T-helper 9 cell (primary cell): ENCODE measurements around the gene GPSM3.
A peak's percentile ranks its signal among the peaks of the same experiment; 100 is the strongest.
"Not testable (repeated sequence)": the region's sequence is repeated elsewhere in the genome, so short reads cannot be mapped to it uniquely, and the experiment has no call there.

ENCODE experiments used
- DNase-seq: peaks from one replicate; pipeline ENCODE4 v3.0.0-alpha.2; 2020
- total RNA-seq, 2 donors: gene quantifications; one replicate each; lab custom pipeline; 2026; lab: John Stamatoyannopoulos, UW

Gene GPSM3
- total RNA-seq: 142 to 153 reads per million in 2 donors

DNA sequence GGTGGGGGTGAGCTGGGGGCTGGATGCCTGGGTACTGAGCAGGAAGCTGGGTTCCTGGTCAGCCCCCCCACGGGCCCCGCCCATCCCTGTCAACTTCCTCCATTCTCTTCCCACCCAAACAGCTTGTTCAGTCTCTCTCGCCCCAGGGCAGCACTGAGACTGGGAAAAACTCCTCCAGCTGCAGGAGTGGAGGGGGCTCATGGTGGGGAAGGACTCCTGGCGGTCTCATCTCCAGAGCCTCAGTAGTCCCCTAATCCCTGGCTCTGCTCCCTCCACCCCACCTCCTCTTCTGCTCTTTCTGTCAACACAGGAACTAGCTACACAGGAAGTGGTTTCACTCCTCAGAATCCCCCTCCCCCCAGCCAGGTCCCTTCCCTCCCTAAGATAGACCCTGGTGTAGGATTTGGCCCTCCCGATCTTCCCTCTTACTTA is at the start of gene GPSM3:
TSS of gene GPSM3 (minus strand) at position 36 of the 432 bp plus-strand sequence. CDS start 130 bp downstream, outside the sequence.
- DNase-seq: peak; percentile 34

DNA sequence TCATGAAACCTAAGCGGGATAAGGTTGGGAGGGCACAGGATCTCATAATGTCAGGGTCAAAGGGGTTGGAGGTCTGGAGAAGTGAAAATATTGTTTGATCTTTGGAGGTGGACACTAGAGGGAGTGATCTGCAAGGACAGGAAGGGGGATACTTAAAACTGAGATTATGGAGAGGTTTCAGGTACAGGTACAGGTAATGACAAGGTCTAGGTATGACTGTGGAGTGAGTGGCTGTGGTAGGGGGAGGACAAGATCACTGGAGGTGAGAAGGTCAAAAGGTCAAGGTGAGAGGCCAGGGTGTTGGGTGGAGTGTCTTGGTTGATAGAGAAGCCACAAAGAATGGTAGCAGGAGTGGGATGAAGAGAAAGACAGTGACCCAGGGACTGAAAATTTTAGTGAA is 48.2 kb upstream of the GPSM3 start:
- no peak for DNase-seq

GRCh38 chr6:32239462-32239861 is 47.0 kb upstream of the GPSM3 start:
- no peak for DNase-seq

DNA sequence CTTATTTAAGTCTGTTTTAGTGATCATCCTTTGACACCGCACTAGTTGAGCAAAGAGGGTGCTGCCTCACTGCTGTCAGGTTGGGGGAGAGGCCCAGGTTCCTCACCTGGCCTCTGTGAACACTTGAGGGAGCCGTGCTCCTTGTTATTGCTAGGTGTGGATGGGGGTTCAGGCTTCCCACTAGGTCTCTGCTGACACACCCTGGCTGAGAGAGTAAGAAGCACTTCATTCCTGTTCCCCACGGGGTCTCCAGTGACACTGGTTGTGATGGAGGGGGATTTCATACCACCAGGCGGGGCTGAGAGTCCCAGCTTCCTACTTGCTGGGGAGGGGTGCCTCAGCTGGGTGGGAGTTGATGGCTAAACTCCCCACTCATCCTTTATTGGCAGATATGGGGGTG is 42.5 kb upstream of the GPSM3 start:
- DNase-seq: no peak

DNA sequence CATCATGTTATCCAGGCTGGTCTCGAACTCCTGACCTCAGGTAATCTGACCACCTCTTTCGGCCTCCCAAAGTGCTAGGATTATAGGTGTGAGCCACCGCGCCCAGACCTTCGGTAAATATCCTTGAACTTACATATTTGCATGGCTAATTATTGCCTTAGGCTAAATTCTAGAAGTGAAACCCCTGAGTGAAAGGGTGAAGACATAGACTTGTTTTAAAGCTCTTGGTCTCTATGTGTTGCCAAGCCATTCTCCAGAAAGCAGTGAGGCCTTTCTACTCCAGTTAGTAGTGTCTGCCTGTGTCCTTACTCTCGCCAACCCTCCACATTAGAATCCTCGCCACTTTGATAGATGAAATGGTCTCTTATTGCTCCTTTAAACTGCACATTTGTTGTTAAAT is 34.0 kb upstream of the GPSM3 start:
- DNase-seq: no peak

DNA sequence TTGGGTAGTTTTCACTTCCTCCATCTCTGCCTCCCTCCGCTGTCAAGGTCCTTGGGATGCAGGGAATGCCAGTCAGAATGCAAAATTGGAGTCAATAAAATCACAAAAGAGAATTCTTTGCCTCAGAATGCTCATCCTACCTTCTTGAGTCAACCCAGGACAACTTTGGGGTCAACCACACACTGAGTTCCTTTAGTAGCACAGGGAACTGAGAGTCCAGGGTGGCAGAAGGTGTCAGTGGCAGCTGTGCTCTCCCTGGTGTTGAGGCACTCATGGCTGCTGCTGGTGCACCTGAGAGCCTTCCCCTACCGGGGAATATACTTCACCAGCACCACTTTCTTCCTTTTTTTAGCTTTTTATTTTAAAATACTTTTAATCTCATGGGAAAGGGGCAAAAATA is 32.3 kb upstream of the GPSM3 start:
- DNase-seq: no peak

GRCh38 chr6:32223258-32224235 is 31.1 kb upstream of the GPSM3 start, which contains the start of gene NOTCH4:
Gene NOTCH4, minus strand, starts transcription at chr6:32224067. Its CDS starts 139 bp downstream, at chr6:32223928.
- DNase-seq: no peak

GRCh38 chr6:32222333-32223230 is 30.1 kb upstream of the GPSM3 start:
- DNase-seq: no peak

DNA sequence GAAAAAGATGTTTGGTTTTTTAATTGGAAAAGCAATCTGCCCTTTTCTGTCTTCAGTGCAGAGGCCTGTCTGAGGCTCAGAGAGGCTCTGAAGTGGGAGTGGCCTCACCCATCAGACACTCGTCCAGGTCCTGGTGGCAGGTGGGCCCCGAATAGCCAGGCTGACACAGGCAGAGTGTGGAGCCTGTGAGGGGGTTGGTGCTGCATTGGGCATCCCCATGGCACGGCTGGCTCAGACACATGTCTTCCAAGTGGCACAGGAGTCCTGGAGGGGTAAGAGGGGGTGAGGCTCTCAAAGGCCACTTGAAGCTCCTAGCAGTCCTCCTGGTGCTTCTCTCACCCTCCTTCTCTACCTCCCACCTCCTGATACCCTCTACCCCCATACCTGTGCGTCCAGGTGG is 27.6 kb upstream of the GPSM3 start:
- DNase-seq: no peak

GRCh38 chr6:32218167-32218566 is 25.7 kb upstream of the GPSM3 start:
- no peak for DNase-seq

DNA sequence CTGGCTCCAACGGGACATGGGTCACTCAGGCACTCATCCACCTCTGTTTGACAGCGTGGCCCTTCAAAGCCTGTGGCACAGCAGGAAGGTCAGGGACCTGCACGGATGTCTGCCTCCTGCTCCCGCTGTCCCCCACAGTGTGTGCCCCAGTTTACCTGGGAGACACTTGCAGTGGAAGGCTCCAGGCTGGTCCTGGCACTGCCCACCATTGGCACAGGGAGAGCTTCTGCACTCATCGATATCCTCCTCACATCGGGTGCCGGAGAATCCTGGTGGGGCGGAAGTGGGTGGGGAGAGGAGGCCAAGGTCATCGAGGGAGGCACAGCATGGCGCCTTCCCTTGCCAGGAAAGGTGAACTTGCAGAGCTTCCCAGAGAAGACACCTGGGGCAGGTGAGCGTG is 24.6 kb upstream of the GPSM3 start:
- DNase-seq: no peak

GRCh38 chr6:32216285-32216684 is 23.8 kb upstream of the GPSM3 start:
- DNase-seq: no peak

GRCh38 chr6:32215617-32216016 is 23.2 kb upstream of the GPSM3 start:
- no peak for DNase-seq

DNA sequence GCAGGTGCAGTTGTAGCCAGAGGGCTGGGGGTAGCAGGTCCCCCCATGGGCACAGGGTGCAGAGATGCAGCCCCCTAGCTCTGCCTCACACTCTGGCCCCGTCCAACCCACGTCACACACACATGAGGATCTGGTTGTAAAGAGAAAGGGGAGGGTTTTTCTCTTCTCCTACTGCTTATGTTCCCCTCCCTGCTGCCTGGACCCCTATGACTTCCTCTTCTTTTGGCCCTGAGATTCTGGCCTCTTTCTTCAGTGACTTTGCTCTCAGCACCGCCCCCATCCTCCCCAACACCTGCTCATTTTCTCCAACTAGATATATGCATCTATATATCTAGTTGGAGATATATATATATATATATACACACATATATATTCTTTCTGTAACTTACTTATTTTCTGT is 21.7 kb upstream of the GPSM3 start:
- DNase-seq: no peak

- DNase-seq: no peak
Measured at GRCh38 chr6:32213649-32214048, 21.2 kb upstream of the GPSM3 start.

GRCh38 chr6:32212076-32212760 is 19.8 kb upstream of the GPSM3 start:
- DNase-seq: no peak

- DNase-seq: not testable (repeated sequence)
Measured at GRCh38 chr6:32211432-32211831, 19.0 kb upstream of the GPSM3 start.

- no peak for DNase-seq
Measured at GRCh38 chr6:32210191-32210601, 17.8 kb upstream of the GPSM3 start.

GRCh38 chr6:32208996-32209395 is 16.6 kb upstream of the GPSM3 start:
- DNase-seq: no peak

DNA sequence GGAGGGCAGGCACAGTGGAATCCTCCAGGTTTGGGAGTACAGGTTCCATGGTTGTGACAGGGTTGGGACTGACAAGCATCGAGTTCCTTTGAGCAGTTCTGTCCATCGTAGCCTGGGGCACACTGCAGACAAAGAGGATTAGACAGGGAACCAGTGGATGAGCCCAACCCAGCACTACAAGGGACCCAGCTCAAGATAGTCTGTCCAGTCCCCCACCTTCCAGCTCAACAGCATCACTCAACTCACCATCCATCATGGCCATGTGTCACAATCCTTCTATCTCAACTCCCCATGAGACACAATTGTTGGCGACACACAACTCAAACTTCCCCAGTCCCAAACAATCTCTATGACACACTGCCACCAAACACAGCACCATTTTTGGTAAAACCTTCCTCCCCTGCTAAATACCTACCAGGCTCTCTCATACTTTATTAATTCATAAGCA is 11.8 kb upstream of the GPSM3 start:
- DNase-seq: no peak

DNA sequence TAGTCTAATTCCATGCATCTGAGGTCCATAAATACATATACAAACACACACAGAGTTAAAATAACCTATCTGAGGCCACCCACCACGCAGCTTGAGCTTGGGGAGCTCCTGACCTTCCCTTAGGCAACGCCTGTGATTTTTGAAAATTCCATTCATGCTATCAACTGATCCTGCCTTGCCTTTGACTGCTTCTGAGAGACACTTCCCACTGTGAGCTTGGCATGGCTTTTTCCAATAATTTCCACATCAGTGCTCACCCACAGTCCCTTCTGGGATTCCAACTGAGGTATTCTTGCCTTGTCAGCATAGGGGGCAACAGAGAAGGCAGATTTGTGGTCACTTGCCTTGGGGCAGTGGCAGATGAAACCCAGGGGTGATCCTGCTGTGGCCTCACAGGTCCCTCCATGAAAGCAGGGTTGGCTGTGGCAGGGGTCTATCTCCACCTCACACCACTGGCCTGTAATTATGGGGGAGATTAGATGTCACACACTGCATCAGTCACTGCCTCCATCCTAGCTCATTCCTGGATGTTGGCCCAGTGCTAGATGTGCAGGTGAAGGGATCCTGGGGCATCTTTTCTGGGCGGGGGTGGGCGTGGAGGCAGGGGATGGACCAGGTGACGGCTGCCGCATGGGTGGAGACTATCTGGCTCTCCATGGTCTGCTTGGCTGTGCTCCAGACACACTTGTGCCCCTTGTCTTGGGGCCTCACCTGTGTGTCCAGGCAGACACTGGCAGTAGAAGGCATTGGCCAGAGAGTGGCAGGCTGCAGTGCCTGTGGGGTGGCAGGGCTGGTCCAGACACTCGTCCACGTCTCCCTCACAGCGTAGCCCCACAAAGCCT is 11.2 kb upstream of the GPSM3 start:
- DNase-seq: no peak

- no peak for DNase-seq
Measured at GRCh38 chr6:32202186-32202585, 9.7 kb upstream of the GPSM3 start.
